Activated naive CD8-positive, alpha-beta T cell (primary cell): ENCODE data around the gene AKNAD1.
"Not testable (repeated sequence)": the region's sequence is repeated elsewhere in the genome, so short reads cannot be mapped to it uniquely, and the experiment has no call there.

Experiments
- H3K27ac Mint-ChIP-seq: one replicate; pipeline ENCODE4 v1.8.0; 2021; ENCODE audit warnings: mixed read lengths
- H3K27me3 Mint-ChIP-seq: one replicate; pipeline ENCODE4 v1.8.0; 2021; ENCODE audit warnings: mixed read lengths
- H3K36me3 Mint-ChIP-seq: one replicate; pipeline ENCODE4 v1.8.0; 2021; ENCODE audit warnings: mixed read lengths
- H3K4me1 Mint-ChIP-seq: one replicate; pipeline ENCODE4 v1.8.0; 2021; ENCODE audit warnings: low read depth, mixed read lengths
- H3K4me3 Mint-ChIP-seq: one replicate; pipeline ENCODE4 v1.8.0; 2021; ENCODE audit warnings: mild to moderate bottlenecking, mixed read lengths
- H3K9me3 Mint-ChIP-seq: one replicate; pipeline ENCODE4 v1.8.0; 2021; ENCODE audit warnings: low read depth, mixed read lengths

The AKNAD1 gene, protein sequence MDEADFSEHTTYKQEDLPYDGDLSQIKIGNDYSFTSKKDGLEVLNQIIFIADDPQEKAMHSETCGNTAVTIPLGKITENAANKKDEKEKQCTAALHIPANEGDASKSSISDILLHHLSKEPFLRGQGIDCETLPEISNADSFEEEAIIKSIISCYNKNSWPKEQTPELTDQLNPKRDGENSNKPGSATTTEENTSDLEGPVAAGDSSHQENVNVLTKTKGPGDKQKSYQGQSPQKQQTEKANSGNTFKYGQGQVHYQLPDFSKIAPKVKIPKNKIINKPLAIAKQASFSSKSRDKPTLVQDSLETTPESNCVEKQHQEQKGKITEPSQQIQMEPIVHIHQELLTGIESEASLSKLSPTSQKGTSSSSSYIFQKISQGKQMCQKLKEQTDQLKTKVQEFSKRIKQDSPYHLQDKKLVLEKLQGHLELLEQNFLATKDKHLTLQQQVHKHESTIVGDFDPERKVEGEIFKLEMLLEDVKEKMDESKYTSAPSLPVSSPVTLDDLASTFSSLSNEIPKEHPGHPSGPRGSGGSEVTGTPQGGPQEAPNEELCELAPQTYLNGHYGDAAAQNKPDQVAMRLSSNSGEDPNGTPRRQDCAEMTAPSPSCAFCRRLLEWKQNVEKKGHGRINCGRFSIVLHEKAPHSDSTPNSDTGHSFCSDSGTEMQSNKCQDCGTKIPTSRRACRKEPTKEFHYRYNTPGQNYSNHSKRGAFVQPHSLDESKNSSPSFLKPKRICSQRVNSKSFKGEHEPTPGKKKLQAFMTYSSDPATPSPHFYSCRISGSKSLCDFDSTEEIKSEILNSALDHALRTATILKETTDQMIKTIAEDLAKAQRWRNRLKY

DNA sequence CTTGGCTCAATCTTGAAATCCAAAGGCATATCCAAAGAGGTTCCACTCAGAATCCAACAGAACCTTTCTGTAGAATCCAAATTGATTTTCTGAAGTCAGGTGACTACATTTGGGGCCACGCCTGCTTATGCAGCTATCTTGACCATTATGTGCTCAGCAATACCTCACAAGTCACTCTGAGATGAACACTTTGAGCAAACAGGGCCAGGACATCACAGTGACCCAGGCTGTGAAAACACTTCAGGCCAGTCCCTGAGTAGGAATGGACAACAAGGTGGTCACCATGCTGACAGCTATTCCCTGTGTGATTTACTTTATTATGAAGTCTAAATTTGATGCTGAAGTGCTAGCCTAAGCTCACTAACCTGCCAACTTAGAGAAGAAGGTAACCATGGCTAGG is at the start of gene AKNAD1:
TSS of gene AKNAD1 (minus strand) at position 101 of the 400 bp plus-strand sequence. CDS start 4,430 bp downstream, outside the sequence.
- Mint-ChIP-seq H3K4me3 (no peak within 1 kb of the TSS), H3K9me3 (no peaks in the 10 kb centered on the region)

DNA sequence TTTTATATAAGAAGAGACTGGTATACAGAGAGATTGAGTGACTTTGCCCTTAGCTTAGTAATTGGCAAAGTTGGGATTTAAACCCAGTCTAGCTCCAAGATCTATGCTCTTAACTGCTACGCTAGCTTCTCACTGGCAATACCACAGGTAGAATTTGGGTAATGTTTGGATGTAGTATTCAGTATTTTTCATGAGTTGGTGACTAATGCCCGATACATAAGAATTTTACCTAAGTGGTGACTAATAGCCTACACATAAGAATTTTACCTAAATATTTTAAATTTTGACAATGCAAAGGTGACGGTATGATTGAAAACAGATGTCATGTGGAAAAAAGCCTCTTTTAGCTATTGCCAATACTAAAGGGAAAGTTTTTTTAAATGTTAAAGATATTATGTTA is 44.2 kb upstream of the AKNAD1 start:
- H3K36me3 Mint-ChIP-seq, result no peaks in the 10 kb centered on the region
- no peaks in the 10 kb centered on the region for H3K27me3 Mint-ChIP-seq
- H3K4me1 Mint-ChIP-seq, result no peaks in the 10 kb centered on the region
- no peak overlapping the region for H3K4me3 Mint-ChIP-seq
- no peaks in the 10 kb centered on the region for H3K9me3 Mint-ChIP-seq
- no peak overlapping the region for H3K27ac Mint-ChIP-seq

More for the DNA sequence above, at the start of gene AKNAD1:
- Mint-ChIP-seq H3K27me3 (peaks cover 12% of the 10 kb centered on the region), H3K4me1 (peaks cover 8% of the 10 kb centered on the region), H3K27ac (no peak within 1 kb of the TSS), H3K36me3 (no peaks in the 10 kb centered on the region)

DNA sequence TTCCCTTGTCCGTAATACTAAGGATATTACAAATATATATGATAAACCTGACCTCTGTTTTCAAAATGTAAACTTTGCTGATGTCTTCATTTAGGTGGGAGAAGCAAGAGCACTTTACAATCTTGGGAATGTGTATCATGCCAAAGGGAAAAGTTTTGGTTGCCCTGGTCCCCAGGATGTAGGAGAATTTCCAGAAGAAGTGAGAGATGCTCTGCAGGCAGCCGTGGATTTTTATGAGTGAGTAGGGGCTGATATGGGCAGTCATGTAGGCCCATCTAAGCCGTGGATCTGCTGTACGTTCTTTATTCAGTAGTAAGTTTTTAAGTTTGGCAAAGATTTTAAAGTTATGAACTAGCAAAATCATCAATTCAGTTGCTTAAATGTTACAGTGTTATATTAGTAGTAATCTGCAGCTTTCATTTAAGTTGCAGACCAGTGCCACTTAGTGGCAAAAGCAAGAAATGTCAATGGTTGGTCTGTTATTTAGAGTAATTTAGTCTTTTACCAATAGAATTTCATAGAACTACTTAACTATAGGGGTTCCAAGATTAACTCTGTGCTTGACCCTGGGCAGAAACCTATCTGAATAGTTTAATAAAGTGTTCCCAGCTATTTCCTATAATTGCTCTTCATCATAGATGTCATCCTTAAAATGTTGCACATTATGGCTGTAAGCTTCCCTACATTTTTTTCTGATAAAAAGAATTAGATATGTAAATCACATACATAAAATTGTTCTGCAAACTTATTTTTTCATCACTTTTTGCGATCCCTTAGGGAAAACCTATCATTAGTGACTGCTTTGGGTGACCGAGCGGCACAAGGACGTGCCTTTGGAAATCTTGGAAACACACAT is 41.2 kb upstream of the AKNAD1 start:
- Mint-ChIP-seq H3K36me3 (no peaks in the 10 kb centered on the region), H3K27ac (no peak overlapping the region), H3K4me3 (no peak overlapping the region), H3K9me3 (no peaks in the 10 kb centered on the region), H3K4me1 (no peaks in the 10 kb centered on the region), H3K27me3 (no peaks in the 10 kb centered on the region)

GRCh38 chr1:108896146-108897145 is 39.6 kb upstream of the AKNAD1 start:
- H3K4me1 Mint-ChIP-seq, result no peaks in the 10 kb centered on the region
- no peak overlapping the region for H3K27ac Mint-ChIP-seq
- H3K27me3 Mint-ChIP-seq, result peaks cover 4% of the 10 kb centered on the region
- H3K36me3 Mint-ChIP-seq, result no peaks in the 10 kb centered on the region
- no peaks in the 10 kb centered on the region for H3K9me3 Mint-ChIP-seq
- no peak overlapping the region for H3K4me3 Mint-ChIP-seq

DNA sequence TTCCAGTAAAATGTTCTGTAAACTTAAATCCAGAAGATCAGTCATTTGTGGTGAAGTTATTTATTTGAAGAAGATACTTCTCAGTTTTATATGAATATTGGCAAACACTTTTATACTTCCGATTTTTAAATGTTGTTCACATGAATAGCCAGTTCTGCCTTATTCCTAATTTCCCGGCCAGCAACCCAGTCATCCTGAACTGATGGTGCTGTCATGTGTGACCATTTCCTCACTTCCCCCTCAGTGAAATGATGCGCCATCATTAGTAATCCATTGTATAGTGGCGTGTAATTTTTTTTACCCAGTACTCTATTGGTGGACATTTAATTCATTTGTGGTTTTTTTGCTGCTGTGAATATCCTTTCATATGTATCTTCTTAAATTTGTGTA is 36.2 kb upstream of the AKNAD1 start:
- Mint-ChIP-seq H3K9me3 (no peaks in the 10 kb centered on the region), H3K27me3 (peaks cover 10% of the 10 kb centered on the region), H3K27ac (no peak overlapping the region), H3K4me1 (no peaks in the 10 kb centered on the region), H3K4me3 (no peak overlapping the region), H3K36me3 (no peaks in the 10 kb centered on the region)

GRCh38 chr1:108892356-108893140 is 35.7 kb upstream of the AKNAD1 start:
- Mint-ChIP-seq H3K36me3 (no peaks in the 10 kb centered on the region), H3K27ac (no peak overlapping the region), H3K27me3 (peaks cover 10% of the 10 kb centered on the region), H3K4me1 (no peaks in the 10 kb centered on the region), H3K9me3 (no peaks in the 10 kb centered on the region), H3K4me3 (no peak overlapping the region)

- Mint-ChIP-seq H3K36me3 (no peaks in the 10 kb centered on the region), H3K9me3 (no peaks in the 10 kb centered on the region), H3K27ac (no peak overlapping the region), H3K4me1 (no peaks in the 10 kb centered on the region), H3K4me3 (no peak overlapping the region), H3K27me3 (peaks cover 11% of the 10 kb centered on the region)
These were observed 33.0 kb upstream of the AKNAD1 start for GRCh38 chr1:108889706-108890384.

DNA sequence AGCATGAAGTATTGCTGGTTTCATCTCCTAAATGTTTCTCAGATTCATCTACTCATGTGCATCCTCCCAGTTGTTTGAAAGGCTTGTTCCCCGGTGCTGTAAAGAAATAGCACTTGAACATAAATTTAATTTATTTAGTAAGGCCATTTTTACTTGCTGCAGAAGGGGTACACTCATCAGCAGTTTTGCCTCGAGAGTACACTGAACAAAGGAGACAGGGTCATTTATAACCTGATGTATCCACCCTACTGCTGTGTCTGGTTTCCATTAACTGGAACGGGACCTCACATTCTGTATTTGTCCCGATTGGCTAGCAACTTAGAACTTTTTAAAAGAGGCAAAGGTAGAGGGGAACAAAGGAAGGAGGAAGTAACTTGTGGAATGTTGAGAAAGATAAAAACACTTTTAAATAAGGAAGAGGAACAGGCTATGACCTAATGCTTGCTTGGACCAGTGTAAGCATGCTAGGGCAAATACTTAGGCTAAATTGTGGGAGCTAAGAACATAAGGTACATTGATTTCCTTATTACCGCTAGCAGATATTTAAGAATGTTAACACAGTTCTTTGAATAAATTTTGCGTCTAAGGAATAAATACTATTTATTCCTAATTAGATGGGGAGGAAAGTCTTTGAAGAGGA is 32.2 kb upstream of the AKNAD1 start:
- peaks cover 11% of the 10 kb centered on the region for H3K27me3 Mint-ChIP-seq
- not testable (repeated sequence) for H3K4me1 Mint-ChIP-seq, H3K9me3 Mint-ChIP-seq, H3K36me3 Mint-ChIP-seq, H3K27ac Mint-ChIP-seq, H3K4me3 Mint-ChIP-seq

- Mint-ChIP-seq H3K4me1 (no peaks in the 10 kb centered on the region), H3K36me3 (no peaks in the 10 kb centered on the region), H3K27me3 (peaks cover 7% of the 10 kb centered on the region), H3K9me3 (no peaks in the 10 kb centered on the region), H3K27ac (no peak overlapping the region), H3K4me3 (no peak overlapping the region)
These were observed 29.4 kb upstream of the AKNAD1 start for GRCh38 chr1:108886292-108886691.

DNA sequence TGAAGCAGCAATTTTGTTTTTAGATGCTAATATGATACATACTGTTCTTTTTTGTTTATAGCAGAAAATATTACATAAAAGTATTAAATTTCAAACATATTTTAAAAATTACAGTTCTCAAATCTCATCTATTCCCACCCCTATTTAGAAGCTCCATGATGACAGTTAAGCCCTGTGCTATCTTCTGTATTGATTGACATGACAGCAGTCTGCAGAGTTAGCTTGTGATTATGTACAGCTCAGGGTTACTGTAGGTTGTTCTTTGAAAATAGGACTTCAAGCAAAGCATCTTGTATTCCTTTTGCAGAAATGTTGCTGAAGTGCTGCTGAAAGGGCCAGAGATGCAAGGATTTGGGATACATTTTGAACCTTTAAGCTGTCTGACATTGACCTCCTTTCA is 28.1 kb upstream of the AKNAD1 start:
- peaks cover 3% of the 10 kb centered on the region for H3K27me3 Mint-ChIP-seq
- H3K4me1 Mint-ChIP-seq, result no peaks in the 10 kb centered on the region
- H3K9me3 Mint-ChIP-seq, result no peaks in the 10 kb centered on the region

DNA sequence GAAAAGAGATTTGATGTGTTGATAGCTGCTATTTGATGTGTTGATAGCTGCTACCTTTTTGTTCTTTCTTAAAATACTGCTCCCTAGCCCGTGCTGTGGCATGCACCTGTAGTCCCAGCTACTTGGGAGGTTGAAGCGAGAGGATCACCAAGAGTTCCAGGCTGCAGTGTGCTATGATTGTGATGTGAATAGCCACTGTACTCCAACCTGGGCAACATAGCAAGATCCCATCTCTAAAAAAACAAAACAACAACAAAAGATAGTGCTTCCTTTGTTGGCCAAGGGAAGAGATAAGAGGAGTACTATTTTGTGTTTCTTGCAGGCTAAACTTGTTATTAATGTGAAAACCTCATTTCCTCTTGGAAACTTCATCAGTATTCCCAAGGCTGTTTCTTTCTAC is 25.9 kb upstream of the AKNAD1 start:
- no peak overlapping the region for H3K27ac Mint-ChIP-seq
- no peaks in the 10 kb centered on the region for H3K36me3 Mint-ChIP-seq
- H3K4me1 Mint-ChIP-seq, result peaks cover 5% of the 10 kb centered on the region
- H3K9me3 Mint-ChIP-seq, result no peaks in the 10 kb centered on the region
- H3K4me3 Mint-ChIP-seq, result no peak overlapping the region
- H3K27me3 Mint-ChIP-seq, result peaks cover 5% of the 10 kb centered on the region

More for the DNA sequence above, 28.1 kb upstream of the AKNAD1 start:
- no peak overlapping the region for H3K27ac Mint-ChIP-seq
- H3K4me3 Mint-ChIP-seq, result no peak overlapping the region
- no peaks in the 10 kb centered on the region for H3K36me3 Mint-ChIP-seq

DNA sequence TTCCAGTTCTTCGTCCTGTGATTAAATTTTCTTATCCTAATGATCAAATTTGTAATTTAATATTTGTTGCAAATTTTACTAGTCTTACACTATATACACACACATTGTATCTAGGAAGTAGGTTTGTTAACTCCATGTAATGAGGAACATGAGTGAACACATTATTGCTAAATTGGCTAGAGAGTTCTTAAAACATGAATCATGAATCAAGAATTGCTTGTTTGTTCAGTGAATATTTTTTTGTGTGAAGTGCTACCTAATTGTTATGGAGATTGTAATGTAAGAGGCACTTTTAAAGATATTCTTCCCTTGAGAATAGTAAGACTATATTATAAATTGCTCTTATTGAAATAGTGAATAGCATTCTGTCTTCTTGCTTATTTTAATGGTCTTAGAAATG is 24.5 kb upstream of the AKNAD1 start:
- Mint-ChIP-seq H3K4me1 (peaks cover 12% of the 10 kb centered on the region), H3K9me3 (no peaks in the 10 kb centered on the region), H3K27ac (no peak overlapping the region), H3K4me3 (no peak overlapping the region), H3K36me3 (no peaks in the 10 kb centered on the region), H3K27me3 (peaks cover 6% of the 10 kb centered on the region)
